Stomach (tissue), 9 donors: ENCODE measurements around the gene CPT2. TPM values are rescaled to one million over a fixed set of nuclear protein-coding genes. Genes with fewer than 3 reads are reported as not detected.

ENCODE experiments used
- DNase-seq, 2 donors: peaks; one replicate each; pipeline versions ENCODE4 v3.0.0 to v3.0.0-alpha.2; 2013 to 2019
- H3K27ac ChIP-seq, 5 donors: fragments of 200-600 bp in 4 of 5; sonication (generic) in 4 of 5; one replicate each; pipeline ENCODE4 v1.5.1; 2013 to 2019; ENCODE audit warnings: mild to moderate bottlenecking in 1 of 5, moderate library complexity in 1 of 5
- H3K27me3 ChIP-seq, 3 donors: fragments of 200-600 bp; sonication (generic); one replicate each; pipeline ENCODE4 v1.5.1; 2017 to 2019; ENCODE audit warnings: mixed run types in 1 of 3
- H3K36me3 ChIP-seq, 4 donors: fragments of 200-600 bp; sonication (generic); 1 replicate in 3 of 4; 2 replicates in 1 of 4; pipeline ENCODE4 v1.5.1; 2016 to 2019
- H3K4me1 ChIP-seq, 4 donors: fragments of 200-600 bp; sonication (generic); one replicate each; pipeline ENCODE4 v1.5.1; 2016 to 2019
- H3K4me3 ChIP-seq, 4 donors: fragments of 200-600 bp; sonication (generic) in 3 of 4; one replicate each; pipeline ENCODE4 v1.5.1; 2016 to 2019; ENCODE audit warnings: mild to moderate bottlenecking in 1 of 4
- H3K9me3 ChIP-seq, 4 donors: fragments of 200-600 bp; sonication (generic); one replicate each; pipeline ENCODE4 v1.5.1; 2016 to 2019
- CTCF ChIP-seq, 7 experiments: fragments of 450-650 bp in 4 of 7; fragments of 200-600 bp in 3 of 7; sonication (generic) in 3 of 7; IDR thresholded peaks; one replicate each; pipeline ENCODE4 v1.5.1; 2016 to 2019; ENCODE audit warnings: antibody characterized with exemption in 7 of 7, control low read depth in 2 of 7, mild to moderate bottlenecking in 1 of 7
- EP300 ChIP-seq: sonication (generic); formaldehyde crosslinking; IDR thresholded peaks from one replicate; pipeline ENCODE4 v1.6.1; 2017; ENCODE audit warnings: antibody characterized with exemption
- POLR2A ChIP-seq, 4 donors: fragments of 450-650 bp; IDR thresholded peaks; one replicate each; pipeline ENCODE4 v1.6.1; 2016; ENCODE audit warnings: antibody characterized with exemption in 4 of 4, control low read depth in 2 of 4, mild to moderate bottlenecking in 1 of 4, moderate library complexity in 1 of 4
- POLR2AphosphoS5 ChIP-seq, 3 donors: sonication (generic); formaldehyde crosslinking; IDR thresholded peaks; one replicate each; pipeline ENCODE4 v1.6.1; 2016; ENCODE audit warnings: antibody characterized with exemption in 3 of 3
- WGBS, 5 donors: extraction: QIAGEN DNeasy Blood & Tissue Kit in 3 of 5; methylation state at CpG; one replicate each; pipeline versions ENCODE4 v1.1.5 to v1.1.7; 2013 to 2018; 5-methylcytosine and 5-hydroxymethylcytosine counted together
- intact Hi-C: fragments of 100-400 bp; cut with DNase I; formaldehyde crosslinking; loops from one replicate; pipeline ENCODE4 v1.15.1; 2023; ENCODE audit warnings: low total_unique reads
- polyA plus RNA-seq, 3 donors: library from polyadenylated mRNA; stranded (reverse); fragments of 200-250 nt; gene quantifications; one replicate each; pipeline ENCODE4 v1.2.3, GENCODE V29; 2013
- total RNA-seq, 5 donors: library from RNA; depleted of rRNA; stranded (reverse); fragments of >200 nt; gene quantifications; one replicate each; pipeline versions ENCODE4 v1.1.0 to v1.2.3, GENCODE V29; 2014 to 2016
- donor health status: healthy with polysubstance abuse.
- donor health status: Bipolar disorder and iron deficiency.
- donor health status: healthy.

CPT2 gene
- total and polyA plus RNA-seq, 8 donors, result 2.3 to 221 (median 19.4) TPM

- WGBS, 5 donors, result 77 to 97% (median 83%) methylated on average over 4 of the region's 4 CpGs
- Histone ChIP-seq H3K4me1 (no peaks in the 10 kb centered on the region), H3K9me3 (no peaks in the 10 kb centered on the region), H3K27me3 (no peaks in the 10 kb centered on the region), H3K4me3 (no peak overlapping the region), H3K36me3 (no peaks in the 10 kb centered on the region), H3K27ac (no peak overlapping the region)
- intact Hi-C loops, result no loop called here
- TF ChIP-seq EP300, result no peak
- no peak for TF ChIP-seq CTCF (IDR thresholded peaks at IDR 0.05)
- no peak for TF ChIP-seq POLR2A (IDR thresholded peaks at IDR 0.05)
- TF ChIP-seq POLR2AphosphoS5 (IDR thresholded peaks at IDR 0.05), result no peak
- DNase-seq, result no peak
Observed at GRCh38 chr1:53246261-53247134, 49.9 kb downstream of the CPT2 start.

GRCh38 chr1:53249706-53250105, 53.1 kb downstream of the CPT2 start:
- intact Hi-C loops, result no loop called here
- no peak for TF ChIP-seq POLR2AphosphoS5 (IDR thresholded peaks at IDR 0.05)
- TF ChIP-seq EP300, result no peak
- TF ChIP-seq POLR2A (IDR thresholded peaks at IDR 0.05), result no peak
- TF ChIP-seq CTCF (IDR thresholded peaks at IDR 0.05), result no peak
- Histone ChIP-seq H3K9me3 (no peaks in the 10 kb centered on the region), H3K4me1 (no peaks in the 10 kb centered on the region), H3K36me3 (no peaks in the 10 kb centered on the region), H3K4me3 (no peak overlapping the region), H3K27ac (no peak overlapping the region), H3K27me3 (no peaks in the 10 kb centered on the region)
- peak in 1 of 2 donors; percentile 71 for DNase-seq
- 25 to 42% (median 37%) methylated on average over 3 of the region's 3 CpGs for WGBS, 5 donors

- no peaks in the 10 kb centered on the region for H3K4me1 ChIP-seq
- H3K36me3 ChIP-seq, result no peaks in the 10 kb centered on the region
- TF ChIP-seq CTCF (IDR thresholded peaks at IDR 0.05), result no peak
- TF ChIP-seq EP300, result no peak
- no peak for TF ChIP-seq POLR2AphosphoS5 (IDR thresholded peaks at IDR 0.05)
- TF ChIP-seq POLR2A (IDR thresholded peaks at IDR 0.05), result no peak
- WGBS, 5 donors, result 77 to 91% (median 81%) methylated on average over 4 of the region's 4 CpGs
- H3K4me3 ChIP-seq, result no peak overlapping the region
- H3K27me3 ChIP-seq, result no peaks in the 10 kb centered on the region
- H3K9me3 ChIP-seq, result no peaks in the 10 kb centered on the region
- intact Hi-C loops, result no loop called here
- H3K27ac ChIP-seq, result no peak overlapping the region
- no peak for DNase-seq
Observed at GRCh38 chr1:53250325-53250724, 53.7 kb downstream of the CPT2 start.

GRCh38 chr1:53254011-53254640, 57.5 kb downstream of the CPT2 start:
- 80 to 88% (median 87%) methylated on average over 4 of the region's 4 CpGs for WGBS, 5 donors
- TF ChIP-seq EP300 (no peak), POLR2AphosphoS5 (IDR thresholded peaks at IDR 0.05) (no peak), CTCF (IDR thresholded peaks at IDR 0.05) (no peak), POLR2A (IDR thresholded peaks at IDR 0.05) (no peak)
- H3K4me1 ChIP-seq, result peaks cover 0 to 11% (median 3%) of the 10 kb centered on the region in 4 donors
- no peaks in the 10 kb centered on the region for H3K9me3 ChIP-seq
- H3K27ac ChIP-seq, result no peak overlapping the region
- intact Hi-C loops, result no loop called here
- DNase-seq, result no peak
- H3K27me3 ChIP-seq, result no peaks in the 10 kb centered on the region
- H3K4me3 ChIP-seq, result no peak overlapping the region
- H3K36me3 ChIP-seq, result no peaks in the 10 kb centered on the region
